Measurements from ENCODE around the gene PARN. TPM values are rescaled to one million over a fixed set of nuclear protein-coding genes. Genes with fewer than 3 reads are reported as not detected.

PARN gene
- total and polyA plus RNA-seq, 2 experiments from 2014 or later: 32.5 to 61.3 TPM

- TF ChIP-seq ZNF462 (CRISPR knock-in tag; IDR thresholded peaks at IDR 0.05) (no peak), JUNB (IDR thresholded peaks at IDR 0.05; ENCODE audit: unreplicated experiment) (no peak), POLR2AphosphoS5 (IDR thresholded peaks at IDR 0.05; ENCODE audit: low read depth) (no peak)
These were observed 38.6 kb upstream of the PARN start (continued) for GRCh38 chr16:14668556-14669223.

- Histone ChIP-seq H3K79me2 (replicated peaks; ENCODE audit: insufficient read depth) (no peaks in the 10 kb centered on the region), H2AFZ (no peak overlapping the region), H3K9me2 (ENCODE audit: insufficient read depth) (no peaks in the 10 kb centered on the region), H3K27ac (ENCODE audit: low read depth) (no peak overlapping the region), H4K20me1 (replicated peaks; ENCODE audit: insufficient read depth) (peaks cover 11% of the 10 kb centered on the region; the same call in 1 of the 2 replicates), H3K36me3 (ENCODE audit: insufficient read depth) (peaks cover 28% of the 10 kb centered on the region), H3F3A (replicated peaks; ENCODE audit: low read depth) (no peaks in the 10 kb centered on the region), H3K4me3 (no peak overlapping the region), H3K4me2 (no peak overlapping the region), H3K27me3 (ENCODE audit: insufficient read depth) (no peaks in the 10 kb centered on the region), H3K4me1 (ENCODE audit: insufficient read depth) (no peaks in the 10 kb centered on the region)
- no peaks in the 10 kb centered on the region for H3K9me3 Mint-ChIP-seq
- no peak for DNase-seq (ENCODE audit: low spot score)
- H3K27ac Mint-ChIP-seq: peak overlapping the region; percentile 52; the same call in 1 of the 2 replicates
- no peak for ATAC-seq
- H3K4me3 Mint-ChIP-seq: no peak overlapping the region
- no peak for TF ChIP-seq EZH2 (IDR thresholded peaks at IDR 0.05; ENCODE audit: low read depth, unreplicated experiment)
- TF ChIP-seq EZH2phosphoT487 (IDR thresholded peaks at IDR 0.05; ENCODE audit: unreplicated experiment): no peak
- H3K4me1 Mint-ChIP-seq: no peaks in the 10 kb centered on the region
- peaks cover 8% of the 10 kb centered on the region for H3K27me3 Mint-ChIP-seq (ENCODE audit: insufficient read depth, low read depth, poor library complexity)
- peaks cover 64% of the 10 kb centered on the region for H3K36me3 Mint-ChIP-seq (ENCODE audit: low read depth)
These were observed 37.5 kb upstream of the PARN start for GRCh38 chr16:14667347-14668266.

All from GM23338 (cell line).